AG10803 (cell line): ENCODE measurements around the gene NDUFB7.
"Not testable (repeated sequence)": the region's sequence is repeated elsewhere in the genome, so short reads cannot be mapped to it uniquely, and the experiment has no call there.

Experiments used
- DNase-seq: peaks from one replicate; pipeline ENCODE4 v3.0.0; 2010; ENCODE audit warnings: low read depth
- H3K4me3 ChIP-seq: 2 replicates; pipeline ENCODE4 v1.5.1; 2011; ENCODE audit warnings: mild to moderate bottlenecking, low read length, control low read depth
- CTCF ChIP-seq: conservative IDR thresholded peaks from 2 replicates; pipeline ENCODE4 v1.5.1; 2011; ENCODE audit warnings: mild to moderate bottlenecking, low read length, control low read depth, inconsistent platforms

The NDUFB7 gene

GRCh38 chr19:14556662-14557188 is 15.1 kb downstream of the NDUFB7 start:
- H3K4me3 ChIP-seq: peak overlapping the region; percentile 43
- DNase-seq: peak; percentile 79
- peak; percentile 89 for TF ChIP-seq CTCF

- DNase-seq: no peak
- H3K4me3 ChIP-seq: peak overlapping the region; percentile 22; the same call in 1 of the 2 replicates
These were observed 15.8 kb downstream of the NDUFB7 start for GRCh38 chr19:14555918-14556661.

GRCh38 chr19:14554382-14554812 is 17.5 kb downstream of the NDUFB7 start:
- H3K4me3 ChIP-seq: no peak overlapping the region
- DNase-seq: no peak
- TF ChIP-seq CTCF: no peak

More at GRCh38 chr19:14555918-14556661, 15.8 kb downstream of the NDUFB7 start:
- no peak for TF ChIP-seq CTCF

- no peak for TF ChIP-seq CTCF
- DNase-seq: no peak
- H3K4me3 ChIP-seq: no peak overlapping the region
These were observed 18.0 kb downstream of the NDUFB7 start for GRCh38 chr19:14553939-14554243.

- TF ChIP-seq CTCF: no peak
- H3K4me3 ChIP-seq: no peak overlapping the region
- no peak for DNase-seq
These were observed 18.6 kb downstream of the NDUFB7 start for GRCh38 chr19:14553042-14553938.

GRCh38 chr19:14552006-14552360 is 19.9 kb downstream of the NDUFB7 start:
- H3K4me3 ChIP-seq, DNase-seq: not testable (repeated sequence)

GRCh38 chr19:14551134-14552005 is 20.5 kb downstream of the NDUFB7 start:
- peak; percentile 54 for DNase-seq
- TF ChIP-seq CTCF: peak; percentile 16
- H3K4me3 ChIP-seq: not testable (repeated sequence)
